ENCODE measurements around the gene GPR84. TPM values are rescaled to one million over a fixed set of nuclear protein-coding genes. Genes with fewer than 3 reads are reported as not detected.
A peak's percentile ranks its signal among the peaks of the same experiment; 100 is the strongest.

Gene GPR84
- total and polyA plus RNA-seq, 2 of the 8 experiments (the other 6 are each of a cell fraction or from before 2014, with no cell fraction given), result 0.09 TPM; not detected in 1

DNA sequence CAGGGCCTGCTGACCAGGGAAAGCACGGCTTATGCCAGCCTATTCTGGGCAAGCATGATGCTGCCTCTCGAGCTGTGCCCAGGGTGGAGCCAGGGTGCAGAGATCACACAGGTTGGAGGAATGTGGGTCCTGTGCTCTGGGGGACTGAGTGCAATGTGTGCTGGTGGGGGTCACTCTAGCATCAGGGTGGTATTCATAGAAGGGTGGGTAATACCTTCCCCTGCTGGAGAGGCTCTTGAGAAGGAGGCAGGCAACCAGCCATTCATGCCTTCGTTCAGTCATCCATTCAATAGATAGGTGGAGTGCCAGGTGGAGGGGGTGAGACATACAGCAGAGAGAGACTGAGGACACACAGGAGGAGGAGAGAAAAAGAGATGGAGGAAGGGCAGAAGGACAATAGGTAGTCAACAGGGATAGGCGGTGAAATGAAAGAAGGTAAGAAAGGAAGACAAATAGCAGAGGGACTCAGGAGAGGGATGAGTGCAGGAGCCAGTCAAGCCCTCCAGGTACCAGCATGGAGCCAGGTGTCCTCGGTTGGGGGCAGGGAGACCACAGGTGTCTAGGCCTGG, 25.4 kb upstream of the GPR84 start:
- H3K27me3 ChIP-seq (replicated peaks in 1 of 4; ENCODE audit: control insufficient read depth in 3 of 4, extremely low read depth in 1 of 4, insufficient read depth in 3 of 4, low read length in 3 of 4), result peaks cover 0 to 4% (median 0%) of the 10 kb centered on the region in 4 experiments; a peak in 2 of 7 replicates
- peaks cover 48 to 67% (median 57%) of the 10 kb centered on the region in 4 experiments for H3K4me1 ChIP-seq (replicated peaks in 1 of 4; ENCODE audit: control insufficient read depth in 3 of 4, insufficient read depth in 4 of 4, low read length in 3 of 4)
- no peaks in the 10 kb centered on the region for H3K79me2 ChIP-seq (ENCODE audit: control insufficient read depth in 1 of 2, insufficient read depth in 2 of 2, low read length in 2 of 2)
- no peak overlapping the region for H3K56ac ChIP-seq (replicated peaks; ENCODE audit: insufficient read length, low read depth, low read length)
- H3K9ac ChIP-seq (replicated peaks in 1 of 4; ENCODE audit: extremely low read depth in 1 of 4, low read depth in 3 of 4, low read length in 3 of 4), result no peak overlapping the region
- no peak overlapping the region for H2AFZ ChIP-seq (ENCODE audit: low read length)
- peak overlapping the region; percentile 57 to 96 (median 69); a peak in 5 of 8 replicates for H3K4me3 ChIP-seq (ENCODE audit: extremely low read depth in 1 of 4, insufficient read depth in 2 of 4, low read depth in 3 of 4, low read length in 4 of 4)
- 79% methylated on average over 5 of the region's 5 CpGs; no CpG with 5 or more reads in 1 of the 2 experiments for WGBS, 2 experiments (ENCODE audit: extremely low coverage in 1 of 2, insufficient coverage in 1 of 2, insufficient read length in 1 of 2, insufficient replicate concordance in 2 of 2, low coverage in 1 of 2, low lambda C conversion rate in 2 of 2, missing lambda C conversion rate in 1 of 2)
- no peak overlapping the region for H2BK120ac ChIP-seq (replicated peaks; ENCODE audit: low read depth, low read length)
- H4K20me1 ChIP-seq (replicated peaks in 1 of 2; ENCODE audit: control insufficient read depth in 1 of 2, insufficient read depth in 2 of 2, low read length in 2 of 2), result peaks cover 0 to 4% of the 10 kb centered on the region in 2 experiments
- H3K9me3 ChIP-seq (ENCODE audit: insufficient read depth in 2 of 2, low read depth in 1 of 2, low read length in 1 of 2), result no peaks in the 10 kb centered on the region
- TF ChIP-seq CHD1 (IDR thresholded peaks at IDR 0.05; ENCODE audit: low read depth, low read length) (no peak), EZH2 (IDR thresholded peaks at IDR 0.05; ENCODE audit: low read depth, low read length, severe bottlenecking) (no peak), NRF1 (IDR thresholded peaks at IDR 0.05; ENCODE audit: low read depth, low read length) (no peak)
- H3K23me2 ChIP-seq (ENCODE audit: low read depth, low read length), result peaks cover 14% of the 10 kb centered on the region
- no peak overlapping the region for H3K14ac ChIP-seq (ENCODE audit: insufficient read length)
- 0 out of 2 replicates have a peak overlapping the region, but pooled peaks have one; percentile 68 for H2BK20ac ChIP-seq (ENCODE audit: low read length)
- FAIRE-seq (no peak), DNase-seq (ENCODE audit: low read depth in 1 of 2, low spot score in 2 of 2) (no peak)
- 0 out of 2 replicates have a peak, but pooled peaks cover 3% of the 10 kb centered on the region for H3K79me1 ChIP-seq (ENCODE audit: low read depth, low read length)
- POLR2A ChIA-PET (ENCODE audit: partially characterized antibody), result interaction anchor here (0.9 to 1.4 kb wide), 4 partner anchors 33 to 109 kb away, joined by 3 to 4 read pairs (median 3); partner anchors contain the start of gene HNRNPA1
- H2BK15ac ChIP-seq (ENCODE audit: low read length), result peak overlapping the region; percentile 88; the same call in 1 of the 2 replicates
- H4K5ac ChIP-seq (ENCODE audit: insufficient read length, low read depth, low read length), result peak overlapping the region; percentile 10
- CTCF ChIA-PET (ENCODE audit: partially characterized antibody), result interaction anchor here (1.0 to 5.5 kb wide), 4 partner anchors 9 to 43 kb away, joined by 3 to 110 read pairs (median 4); partner anchors contain the start of gene ZNF385A
- peak overlapping the region; percentile 85 for H2BK5ac ChIP-seq (ENCODE audit: low read depth, low read length)
- H3K36me3 ChIP-seq (ENCODE audit: control insufficient read depth in 2 of 4, insufficient read depth in 4 of 4, low read length in 3 of 4), result no peaks in the 10 kb centered on the region
- H2AK5ac ChIP-seq (ENCODE audit: low read depth, low read length), result peak overlapping the region; percentile 32
- peak overlapping the region; percentile 52; the same call in 1 of the 2 replicates for H3K18ac ChIP-seq (ENCODE audit: extremely low read depth, low read length)
- H2BK12ac ChIP-seq (ENCODE audit: low read depth, low read length), result peak overlapping the region; percentile 95; the same call in 1 of the 2 replicates
- peak overlapping the region; percentile 50 for H4K91ac ChIP-seq (replicated peaks; ENCODE audit: insufficient read length, low read length)
- no peak overlapping the region for H4K8ac ChIP-seq (ENCODE audit: extremely low read depth, insufficient read depth, low read length)
- H3K23ac ChIP-seq (ENCODE audit: insufficient read length), result no peak overlapping the region
- no peak overlapping the region for H3K27ac ChIP-seq (ENCODE audit: low read depth, low read length)
- no peak overlapping the region for H3K4ac ChIP-seq (replicated peaks; ENCODE audit: insufficient read length, low read depth, low read length)
- peak overlapping the region; percentile 76 to 87 for H3K4me2 ChIP-seq (ENCODE audit: insufficient read depth in 1 of 2, low read depth in 2 of 2, low read length in 2 of 2)

Measured in H1 (cell line).